GM12872 (cell line): ENCODE results near the gene ARHGAP6.

Source experiments
- CTCF ChIP-seq: IDR thresholded peaks from 3 replicates; pipeline ENCODE4 v1.5.1; 2011; ENCODE audit warnings: low read depth, mild to moderate bottlenecking, low read length, moderate library complexity; ENCODE audit not compliant: insufficient read depth

The ARHGAP6 gene

DNA sequence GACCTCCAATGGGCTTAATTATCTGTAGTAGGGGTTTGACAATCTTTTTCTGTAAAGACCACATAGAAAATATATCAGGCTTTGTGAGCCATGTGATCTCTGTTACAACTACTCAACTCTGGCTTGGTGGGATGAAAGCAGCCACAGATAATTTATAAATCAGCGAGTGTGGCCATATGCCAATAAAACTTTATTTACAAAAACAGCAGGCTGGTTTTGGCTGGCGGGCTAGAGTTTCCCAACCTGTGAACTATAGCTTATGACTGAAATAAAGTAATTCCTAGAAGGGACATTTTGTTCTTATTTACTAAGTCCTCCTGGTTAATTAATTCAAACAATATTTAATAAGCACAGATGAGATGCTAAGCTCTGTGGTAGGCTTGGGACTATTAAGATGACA is 408.4 kb downstream of the ARHGAP6 start:
- no peak for TF ChIP-seq CTCF

DNA sequence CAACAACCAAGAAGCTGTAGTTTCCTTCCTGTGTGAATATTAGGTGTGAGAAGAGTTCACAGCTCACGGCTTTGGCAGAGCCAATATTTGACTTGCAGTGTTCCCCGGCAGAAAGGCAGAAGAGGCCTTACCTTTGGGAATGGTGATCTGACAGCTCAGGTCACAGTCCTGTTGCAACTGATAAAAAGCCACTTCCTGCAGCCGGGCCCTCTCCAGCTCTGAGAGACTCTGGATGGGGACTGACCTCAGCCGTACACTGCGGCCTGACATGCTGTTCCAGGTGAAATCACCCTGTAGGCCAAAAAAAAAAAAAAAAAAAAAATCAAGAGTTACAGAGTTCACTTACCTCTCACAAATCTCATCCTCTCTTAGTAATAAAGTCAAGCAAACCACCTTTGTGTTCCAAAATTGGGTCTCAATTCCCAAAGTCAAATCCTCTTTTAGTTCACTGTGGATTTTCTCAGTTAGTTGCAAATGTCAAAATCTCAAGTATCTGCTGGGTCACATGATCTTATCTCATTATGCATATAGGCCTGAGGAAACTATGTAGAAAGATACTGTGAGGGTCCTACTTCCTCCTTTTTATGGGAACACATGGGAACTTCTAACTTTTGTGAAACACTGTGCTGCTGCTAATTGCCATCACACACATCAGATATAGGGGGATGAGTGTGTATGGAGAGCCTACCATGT is 411.2 kb downstream of the ARHGAP6 start:
- TF ChIP-seq CTCF = no peak

DNA sequence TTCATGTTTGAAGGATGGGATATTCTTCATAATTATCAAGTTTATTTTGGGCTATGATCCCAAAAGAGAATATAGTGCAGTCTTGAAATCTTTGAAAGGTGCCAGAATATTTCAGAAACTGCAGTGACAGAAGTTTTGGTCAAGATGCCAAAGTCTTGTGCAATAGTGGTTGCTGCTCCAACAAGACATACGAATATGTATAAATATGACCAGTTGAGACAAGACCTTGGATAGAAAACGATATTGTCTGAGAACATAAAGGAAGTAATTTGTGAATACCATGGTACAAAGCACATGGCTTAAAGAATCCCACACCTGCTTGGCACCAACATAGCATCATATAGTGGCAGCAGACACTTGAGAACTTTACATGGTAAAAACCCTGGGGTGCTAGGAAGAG is 421.1 kb downstream of the ARHGAP6 start:
- TF ChIP-seq CTCF = no peak

DNA sequence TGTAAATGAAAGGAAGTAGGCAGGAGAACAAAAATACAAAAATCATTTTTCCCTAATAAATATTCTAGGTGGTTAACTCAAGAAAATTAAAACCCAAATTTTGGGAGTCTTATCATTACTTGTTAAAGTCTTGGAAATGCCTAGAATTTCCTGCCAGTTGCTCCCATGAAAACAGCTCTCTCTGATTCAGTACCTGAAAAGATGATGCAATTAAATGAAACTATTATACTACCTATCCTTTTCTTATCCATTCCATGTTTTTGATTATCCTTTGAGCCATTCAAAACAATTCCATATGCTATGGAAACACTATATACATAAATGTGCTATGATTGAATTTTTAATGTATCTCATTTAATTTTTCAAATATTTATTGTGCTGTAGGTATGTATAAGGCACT is 423.0 kb downstream of the ARHGAP6 start:
- TF ChIP-seq CTCF = no peak

DNA sequence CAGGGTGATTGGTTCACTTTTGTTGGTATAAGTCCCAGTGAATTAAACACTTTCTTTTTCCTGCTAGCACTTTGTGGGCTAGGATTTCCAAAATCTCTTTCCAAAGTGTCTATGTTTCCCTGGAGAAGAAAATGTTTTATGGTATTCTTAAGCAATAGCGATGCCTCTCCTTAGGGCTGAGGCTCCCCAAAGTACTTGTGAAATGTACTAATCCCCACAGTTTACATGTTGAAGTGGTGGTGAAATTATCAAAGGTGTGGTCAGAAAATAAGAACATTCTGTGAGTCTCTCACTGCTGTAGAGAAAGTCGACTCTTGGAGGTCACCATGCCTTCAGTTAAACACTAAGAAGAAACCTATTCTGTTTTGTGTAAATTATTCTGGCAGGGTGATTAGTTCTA is 424.0 kb downstream of the ARHGAP6 start:
- TF ChIP-seq CTCF = no peak

GRCh38 chrX:11239230-11239629 is 426.5 kb downstream of the ARHGAP6 start:
- TF ChIP-seq CTCF = no peak

GRCh38 chrX:11215191-11215921 is 450.4 kb downstream of the ARHGAP6 start:
- TF ChIP-seq CTCF = no peak
